BLaER1 treated with 17β-estradiol and CSF1 and Interleukin-3, amounts not matched to agents 10 nM and 100 nM (cell line): ENCODE measurements around the gene SHROOM3.
A peak's percentile ranks its signal among the peaks of the same experiment; 100 is the strongest.
"Not testable (repeated sequence)": the region's sequence is repeated elsewhere in the genome, so short reads cannot be mapped to it uniquely, and the experiment has no call there.

Experiments
- H3K27ac ChIP-seq, 11 experiments: shearing (Covaris generic); formaldehyde crosslinking; 2 replicates each; pipeline ENCODE4 v1.8.1; 2022
- H3K27me3 ChIP-seq, 11 experiments: shearing (Covaris generic); formaldehyde crosslinking; 2 replicates each; pipeline ENCODE4 v1.8.1; 2022
- H3K36me3 ChIP-seq, 11 experiments: shearing (Covaris generic); formaldehyde crosslinking; 2 replicates each; pipeline ENCODE4 v1.8.1; 2022
- H3K4me1 ChIP-seq, 10 experiments: shearing (Covaris generic); formaldehyde crosslinking; 2 replicates each; pipeline ENCODE4 v1.8.1; 2022
- H3K4me2 ChIP-seq, 11 experiments: shearing (Covaris generic); formaldehyde crosslinking; 2 replicates each; pipeline ENCODE4 v1.8.1; 2022
- H3K4me3 ChIP-seq, 10 experiments: shearing (Covaris generic); formaldehyde crosslinking; 2 replicates each; pipeline ENCODE4 v1.8.1; 2022
- H3K9ac ChIP-seq, 11 experiments: shearing (Covaris generic); formaldehyde crosslinking; 2 replicates each; pipeline ENCODE4 v1.8.1; 2022
- H3K9me3 ChIP-seq, 11 experiments: shearing (Covaris generic); formaldehyde crosslinking; replicated peaks in 1 of 11; 2 replicates each; pipeline ENCODE4 v1.8.1; 2022
- H4K20me1 ChIP-seq, 11 experiments: shearing (Covaris generic); formaldehyde crosslinking; 2 replicates each; pipeline ENCODE4 v1.8.1; 2022
- Cebpa-rat ChIP-seq, 11 experiments: shearing (Covaris generic); IDR thresholded peaks; 2 replicates each; pipeline ENCODE4 v1.8.1; 2022

Gene SHROOM3

DNA sequence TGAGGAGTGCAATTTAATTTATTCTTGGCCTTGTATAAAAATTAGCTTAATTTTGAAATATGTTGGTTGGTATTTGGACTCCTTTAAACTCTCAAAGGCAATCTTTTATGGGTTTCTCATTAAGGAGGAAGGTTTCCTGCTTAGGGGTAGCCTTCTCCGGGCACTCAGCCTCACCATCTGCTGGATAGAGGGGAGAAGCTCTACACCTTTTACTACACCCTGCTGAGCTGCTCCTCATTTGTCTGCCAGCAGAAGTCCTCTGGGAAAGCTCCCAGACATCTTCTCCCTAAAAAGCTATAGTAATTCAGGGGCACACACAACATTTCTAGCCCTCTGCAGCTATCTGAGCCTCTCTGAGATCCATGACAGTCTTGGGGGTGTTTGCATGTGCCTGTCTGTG lies 283.8 kb downstream of the SHROOM3 start:
- H3K36me3 ChIP-seq = peaks cover 0 to 75% (median 26%) of the 10 kb centered on the region in 11 experiments; a peak in 14 of 22 replicates
- TF ChIP-seq Cebpa-rat (IDR thresholded peaks at IDR 0.05) = no peak
- peak overlapping the region in 8 of 11 experiments; percentile 2 to 51 (median 8); a peak in 6 of 22 replicates for H3K4me2 ChIP-seq
- H3K9ac ChIP-seq = no peak overlapping the region
- peaks cover 0 to 73% (median 0%) of the 10 kb centered on the region in 11 experiments; a peak in 4 of 22 replicates for H3K27me3 ChIP-seq
- no peak overlapping the region for H3K27ac ChIP-seq
- peaks cover 0 to 4% (median 0%) of the 10 kb centered on the region in 11 experiments; a peak in 2 of 22 replicates for H4K20me1 ChIP-seq
- no peak overlapping the region for H3K4me3 ChIP-seq
- peaks cover 20 to 42% (median 37%) of the 10 kb centered on the region in 10 experiments for H3K4me1 ChIP-seq
- H3K9me3 ChIP-seq = peaks cover 0 to 12% (median 3%) of the 10 kb centered on the region in 11 experiments; a peak in 4 of 22 replicates

- H3K36me3 ChIP-seq = peaks cover 0 to 62% (median 17%) of the 10 kb centered on the region in 11 experiments; a peak in 14 of 22 replicates
- H3K9me3 ChIP-seq = peaks cover 0 to 12% (median 3%) of the 10 kb centered on the region in 11 experiments; a peak in 4 of 22 replicates
- H3K4me3 ChIP-seq = no peak overlapping the region
- H3K27me3 ChIP-seq = peaks cover 0 to 64% (median 0%) of the 10 kb centered on the region in 11 experiments; a peak in 4 of 22 replicates
- no peak for TF ChIP-seq Cebpa-rat (IDR thresholded peaks at IDR 0.05)
- H3K4me1 ChIP-seq = peaks cover 23 to 55% (median 47%) of the 10 kb centered on the region in 10 experiments
- peaks cover 0 to 4% (median 0%) of the 10 kb centered on the region in 11 experiments; a peak in 2 of 22 replicates for H4K20me1 ChIP-seq
- no peak overlapping the region for H3K27ac ChIP-seq
- H3K9ac ChIP-seq = no peak overlapping the region
- no peak overlapping the region for H3K4me2 ChIP-seq
Observed at GRCh38 chr4:76720121-76720520, 285.1 kb downstream of the SHROOM3 start.

- not testable (repeated sequence) for H3K9ac ChIP-seq, H3K27ac ChIP-seq, H3K4me2 ChIP-seq, H3K4me3 ChIP-seq, H4K20me1 ChIP-seq
- H3K4me1 ChIP-seq = peaks cover 16 to 53% (median 40%) of the 10 kb centered on the region in 10 experiments
- H3K9me3 ChIP-seq = peaks cover 0 to 20% (median 3%) of the 10 kb centered on the region in 11 experiments; a peak in 4 of 22 replicates
- H3K36me3 ChIP-seq = peaks cover 0 to 65% (median 19%) of the 10 kb centered on the region in 11 experiments; a peak in 14 of 22 replicates
- H3K27me3 ChIP-seq = peaks cover 0 to 69% (median 0%) of the 10 kb centered on the region in 11 experiments; a peak in 3 of 22 replicates
Observed at GRCh38 chr4:76722146-76722545, 287.1 kb downstream of the SHROOM3 start.

DNA sequence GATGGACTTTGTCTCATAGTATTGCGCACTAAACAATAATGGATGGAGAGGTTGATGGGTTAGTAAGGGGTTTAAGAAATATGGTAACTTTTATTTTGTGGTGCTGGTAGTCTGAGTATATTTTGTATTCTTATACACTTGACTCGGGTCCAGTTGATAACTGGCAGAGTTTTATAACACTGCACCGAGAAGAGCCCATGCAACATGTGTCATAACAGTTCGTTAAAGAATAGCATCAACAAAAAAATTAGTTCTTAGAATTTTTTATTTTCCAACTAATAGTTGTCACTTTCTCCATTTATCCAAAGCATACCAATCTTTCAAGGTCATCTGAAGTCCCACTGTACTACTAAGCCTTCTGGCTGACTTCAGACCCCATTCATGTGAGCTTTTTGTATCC lies 287.8 kb downstream of the SHROOM3 start:
- Histone ChIP-seq H3K4me1 (peaks cover 16 to 48% (median 37%) of the 10 kb centered on the region in 10 experiments), H3K9ac (no peak overlapping the region), H3K27me3 (peaks cover 0 to 70% (median 0%) of the 10 kb centered on the region in 11 experiments; a peak in 3 of 22 replicates), H4K20me1 (no peaks in the 10 kb centered on the region), H3K27ac (peak overlapping the region in 5 of 11 experiments; percentile 51 to 60 (median 53); a peak in 8 of 22 replicates), H3K9me3 (peaks cover 0 to 20% (median 3%) of the 10 kb centered on the region in 11 experiments; a peak in 4 of 22 replicates), H3K4me3 (no peak overlapping the region), H3K36me3 (peaks cover 0 to 68% (median 23%) of the 10 kb centered on the region in 11 experiments; a peak in 14 of 22 replicates), H3K4me2 (peak overlapping the region in 9 of 11 experiments; percentile 53 to 78 (median 71); a peak in 13 of 22 replicates)
- TF ChIP-seq Cebpa-rat (IDR thresholded peaks at IDR 0.05) = no peak

- H4K20me1 ChIP-seq = no peaks in the 10 kb centered on the region
- peaks cover 22 to 44% (median 36%) of the 10 kb centered on the region in 10 experiments for H3K4me1 ChIP-seq
- H3K4me3 ChIP-seq = no peak overlapping the region
- TF ChIP-seq Cebpa-rat (IDR thresholded peaks at IDR 0.05) = no peak
- peak overlapping the region in 8 of 11 experiments; percentile 17 to 60 (median 52); a peak in 14 of 22 replicates for H3K27ac ChIP-seq
- H3K9ac ChIP-seq = peak overlapping the region in 5 of 11 experiments; percentile 1 to 36 (median 9); a peak in 2 of 22 replicates
- H3K36me3 ChIP-seq = peaks cover 0 to 73% (median 23%) of the 10 kb centered on the region in 11 experiments; a peak in 14 of 22 replicates
- H3K27me3 ChIP-seq = peaks cover 0 to 75% (median 0%) of the 10 kb centered on the region in 11 experiments; a peak in 3 of 22 replicates
- H3K4me2 ChIP-seq = peak overlapping the region; percentile 53 to 80 (median 72)
- H3K9me3 ChIP-seq = peaks cover 0 to 20% (median 3%) of the 10 kb centered on the region in 11 experiments; a peak in 4 of 22 replicates
Observed at GRCh38 chr4:76723373-76723772, 288.3 kb downstream of the SHROOM3 start.

GRCh38 chr4:76723924-76724323 lies 288.9 kb downstream of the SHROOM3 start:
- H3K27ac ChIP-seq = peak overlapping the region in 8 of 11 experiments; percentile 17 to 60 (median 52); a peak in 15 of 22 replicates
- H3K4me2 ChIP-seq = peak overlapping the region; percentile 53 to 80 (median 72)
- H3K4me3 ChIP-seq = no peak overlapping the region
- no peaks in the 10 kb centered on the region for H4K20me1 ChIP-seq
- H3K4me1 ChIP-seq = peaks cover 20 to 44% (median 34%) of the 10 kb centered on the region in 10 experiments
- peaks cover 0 to 76% (median 28%) of the 10 kb centered on the region in 11 experiments; a peak in 14 of 22 replicates for H3K36me3 ChIP-seq
- TF ChIP-seq Cebpa-rat (IDR thresholded peaks at IDR 0.05) = no peak
- peaks cover 0 to 73% (median 0%) of the 10 kb centered on the region in 11 experiments; a peak in 3 of 22 replicates for H3K27me3 ChIP-seq
- H3K9ac ChIP-seq = peak overlapping the region in 6 of 11 experiments; percentile 0 to 36 (median 8); a peak in 6 of 22 replicates
- peaks cover 0 to 20% (median 3%) of the 10 kb centered on the region in 11 experiments; a peak in 4 of 22 replicates for H3K9me3 ChIP-seq

GRCh38 chr4:76725039-76725438 lies 290.0 kb downstream of the SHROOM3 start:
- Histone ChIP-seq H3K4me3 (no peak overlapping the region), H3K27ac (no peak overlapping the region), H3K9me3 (peaks cover 0 to 20% (median 3%) of the 10 kb centered on the region in 11 experiments; a peak in 4 of 22 replicates), H3K36me3 (peaks cover 0 to 69% (median 28%) of the 10 kb centered on the region in 11 experiments; a peak in 14 of 22 replicates), H3K4me2 (0 out of 22 replicates have a peak overlapping the region, but pooled peaks of 3 of the 11 experiments have one; percentile 67 to 78 (median 72)), H4K20me1 (no peaks in the 10 kb centered on the region), H3K9ac (no peak overlapping the region), H3K27me3 (peaks cover 0 to 68% (median 0%) of the 10 kb centered on the region in 11 experiments; a peak in 4 of 22 replicates), H3K4me1 (peaks cover 19 to 50% (median 40%) of the 10 kb centered on the region in 10 experiments)
- TF ChIP-seq Cebpa-rat (IDR thresholded peaks at IDR 0.05) = no peak

DNA sequence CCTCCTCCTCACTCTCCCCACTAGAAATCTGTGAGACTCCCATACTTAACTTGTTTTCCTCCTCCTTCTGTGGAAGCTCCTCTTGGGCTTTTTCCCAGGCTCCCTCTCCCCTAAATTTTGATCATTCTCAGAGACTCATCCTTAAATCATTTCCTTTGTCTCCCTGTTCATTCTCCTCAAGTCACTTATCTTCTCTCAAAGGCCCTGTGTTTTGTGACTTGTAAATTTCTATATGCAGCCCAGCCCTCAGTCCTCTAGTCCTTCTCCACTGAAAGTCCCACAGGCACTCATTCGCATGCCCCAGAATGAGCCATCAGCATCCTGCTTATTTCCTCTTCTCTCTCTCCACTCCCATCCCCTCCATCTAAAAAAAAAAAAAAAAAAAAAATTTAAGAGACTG lies 291.1 kb downstream of the SHROOM3 start:
- Histone ChIP-seq H3K4me3 (no peak overlapping the region), H4K20me1 (no peaks in the 10 kb centered on the region), H3K4me1 (peaks cover 19 to 51% (median 41%) of the 10 kb centered on the region in 10 experiments), H3K27me3 (peaks cover 0 to 70% (median 0%) of the 10 kb centered on the region in 11 experiments; a peak in 4 of 22 replicates), H3K27ac (no peak overlapping the region), H3K36me3 (peaks cover 0 to 72% (median 36%) of the 10 kb centered on the region in 11 experiments; a peak in 14 of 22 replicates), H3K9ac (no peak overlapping the region), H3K4me2 (peak overlapping the region in 3 of 11 experiments; percentile 4 to 11 (median 5); a peak in 2 of 22 replicates), H3K9me3 (peaks cover 0 to 17% (median 3%) of the 10 kb centered on the region in 11 experiments; a peak in 3 of 22 replicates)
- TF ChIP-seq Cebpa-rat (IDR thresholded peaks at IDR 0.05) = no peak
